ENCODE results near the gene NKD1.
A peak's percentile ranks its signal among the peaks of the same experiment; 100 is the strongest.

DNA sequence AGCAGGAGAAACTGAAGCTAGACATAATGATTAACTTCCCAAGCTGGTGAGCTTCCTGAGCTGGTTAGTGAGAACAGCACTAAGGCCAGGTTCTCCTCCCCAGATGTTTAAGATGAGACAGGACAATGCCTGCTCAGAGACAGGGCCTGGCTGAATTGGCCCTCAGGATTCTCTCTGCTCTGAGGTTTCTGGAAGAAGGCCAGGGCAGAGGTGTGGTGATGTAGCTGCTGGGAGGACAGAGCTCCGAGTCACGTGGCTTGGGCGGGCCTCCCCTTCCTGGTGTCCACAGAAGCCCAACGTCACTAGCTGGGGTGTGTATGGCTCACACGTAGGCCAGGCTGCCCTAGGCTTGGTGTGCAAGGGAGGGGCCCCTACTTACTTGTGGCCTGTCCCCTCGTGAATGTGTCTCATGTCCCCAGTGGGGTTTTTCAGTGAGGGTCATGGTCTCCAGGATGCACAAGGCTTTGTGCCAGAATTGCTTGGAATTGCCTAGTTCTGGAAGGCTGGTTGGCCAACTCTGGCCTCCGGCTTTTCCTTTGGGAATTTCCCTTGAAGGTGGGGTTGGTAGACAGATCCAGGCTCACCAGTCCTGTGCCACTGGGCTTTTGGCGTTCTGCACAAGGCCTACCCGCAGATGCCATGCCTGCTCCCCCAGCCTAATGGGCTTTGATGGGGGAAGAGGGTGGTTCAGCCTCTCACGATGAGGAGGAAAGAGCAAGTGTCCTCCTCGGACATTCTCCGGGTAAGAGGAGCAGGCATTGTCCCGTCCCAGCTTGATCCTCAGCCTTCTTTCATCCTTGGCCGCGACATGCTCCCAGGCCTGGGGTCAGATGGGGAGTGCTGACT, 148.6 kb downstream of the NKD1 start:
- TF ChIP-seq POLR2A (IDR thresholded peaks at IDR 0.05): no peak
- TF ChIP-seq CTCF (IDR thresholded peaks at IDR 0.05): no peak
- TF ChIP-seq POLR2AphosphoS5 (IDR thresholded peaks at IDR 0.05): peak; percentile 12
